ENCODE data around the gene MAD1L1. TPM values are rescaled to one million over a fixed set of nuclear protein-coding genes. Genes with fewer than 3 reads are reported as not detected.

The MAD1L1 gene
- total and polyA plus RNA-seq, 2 of the 4 experiments (the other 2 are of a cell fraction) = 29.0 to 40.9 TPM

DNA sequence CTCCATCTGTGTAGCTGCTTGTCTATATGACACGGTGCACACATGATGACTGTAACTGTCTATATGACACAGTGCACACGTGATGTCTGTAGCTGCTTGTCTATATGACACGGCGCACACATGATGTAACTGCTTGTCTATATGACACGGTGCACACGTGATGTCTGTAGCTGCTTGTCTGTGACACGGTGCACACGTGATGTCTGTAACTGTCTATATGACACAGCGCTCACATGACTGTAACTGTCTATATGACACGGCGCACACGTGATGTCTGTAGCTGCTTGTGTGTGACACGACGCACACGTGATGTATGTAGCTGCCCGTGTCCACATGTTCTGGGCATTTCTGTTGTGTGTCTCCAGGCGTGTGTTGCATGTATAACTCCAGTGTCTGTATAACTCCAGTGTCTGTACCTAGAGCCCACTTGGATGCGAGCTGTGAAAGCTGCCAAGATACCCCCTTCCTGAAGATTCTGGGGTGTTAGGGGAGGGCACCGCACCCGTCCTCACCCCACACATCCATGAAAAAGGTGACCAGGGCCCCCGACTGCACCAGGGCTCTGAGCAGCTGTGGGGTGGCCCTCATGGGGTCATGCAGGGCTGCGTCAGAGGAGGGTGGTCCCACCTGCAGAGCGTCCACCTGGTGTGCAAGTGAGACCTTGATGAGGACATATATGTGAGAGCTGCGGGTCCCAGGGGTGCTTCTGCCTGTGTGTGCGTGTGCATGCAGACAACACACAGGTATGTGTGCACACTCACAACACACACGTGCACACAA, 424.7 kb downstream of the MAD1L1 start:
- no TSS peak for BruUV-seq (replicated peaks)
- no peaks in the 10 kb centered on the region for H3K4me1 ChIP-seq (ENCODE audit: control insufficient read depth, insufficient read depth, low read length)
- no peak overlapping the region for H2BK5ac ChIP-seq (ENCODE audit: low read depth, low read length, poor library complexity, severe bottlenecking)
- intact Hi-C loops (cut with micrococcal nuclease) (no loop called here), dilution Hi-C loops (cut with HindIII; ENCODE audit: low sequenced_read_pairs, unreplicated experiment) (no loop called here), in situ Hi-C loops (cut with MboI; ENCODE audit: low sequenced_read_pairs) (no loop called here)
- 91% methylated on average over 14 of the region's 26 CpGs; no CpG with 5 or more reads in 1 of the 2 experiments for WGBS, 2 experiments (ENCODE audit: extremely low coverage in 2 of 2, insufficient read length in 1 of 2)
- H4K8ac ChIP-seq (ENCODE audit: low read depth in 2 of 2, low read length in 2 of 2) = no peak overlapping the region
- no peaks in the 10 kb centered on the region for H3K36me3 ChIP-seq (ENCODE audit: control insufficient read depth, insufficient read depth, low read length)
- no peak overlapping the region for H3K4me2 ChIP-seq (ENCODE audit: low read depth, low read length)
- no peak overlapping the region for H2AK9ac ChIP-seq (replicated peaks; ENCODE audit: low read depth, low read length, poor library complexity)
- H2AK5ac ChIP-seq (ENCODE audit: low read depth, low read length) = no peak overlapping the region
- no peak overlapping the region for H3K18ac ChIP-seq (ENCODE audit: low read depth, low read length)
- no peak overlapping the region for H3K23ac ChIP-seq (ENCODE audit: low read depth, low read length)
- H3K56ac ChIP-seq (ENCODE audit: extremely low read depth, insufficient read depth, low read length) = no peak overlapping the region; the same call in 1 of the 2 replicates
- H3K4me3 ChIP-seq (ENCODE audit: insufficient read depth, low read depth, low read length) = no peak overlapping the region
- peaks cover 5% of the 10 kb centered on the region; the same call in 1 of the 2 replicates for H3K27me3 ChIP-seq (ENCODE audit: control insufficient read depth, insufficient read depth, low read length)
- TF ChIP-seq, protein P1, sequence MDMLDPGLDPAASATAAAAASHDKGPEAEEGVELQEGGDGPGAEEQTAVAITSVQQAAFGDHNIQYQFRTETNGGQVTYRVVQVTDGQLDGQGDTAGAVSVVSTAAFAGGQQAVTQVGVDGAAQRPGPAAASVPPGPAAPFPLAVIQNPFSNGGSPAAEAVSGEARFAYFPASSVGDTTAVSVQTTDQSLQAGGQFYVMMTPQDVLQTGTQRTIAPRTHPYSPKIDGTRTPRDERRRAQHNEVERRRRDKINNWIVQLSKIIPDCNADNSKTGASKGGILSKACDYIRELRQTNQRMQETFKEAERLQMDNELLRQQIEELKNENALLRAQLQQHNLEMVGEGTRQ (IDR thresholded peaks at IDR 0.05; ENCODE audit: low read depth, low read length) = no peak
- TF ChIP-seq RCOR1 (IDR thresholded peaks at IDR 0.05; ENCODE audit: insufficient replicate concordance, low read length) (no peak), FOS (IDR thresholded peaks at IDR 0.05; ENCODE audit: low read depth, low read length) (no peak), BHLHE40 (IDR thresholded peaks at IDR 0.05; ENCODE audit: low read depth, low read length) (no peak), RFX5 (IDR thresholded peaks at IDR 0.05; ENCODE audit: low read depth, low read length) (no peak), MAZ (IDR thresholded peaks at IDR 0.05; ENCODE audit: borderline replicate concordance, low read depth, low read length) (no peak), MAFK (IDR thresholded peaks at IDR 0.05; ENCODE audit: low read depth, low read length) (no peak), RAD21 (IDR thresholded peaks at IDR 0.05; ENCODE audit: low read length) (no peak), NFE2L2 (IDR thresholded peaks at IDR 0.05; ENCODE audit: low read depth, low read length) (no peak), SMC3 (IDR thresholded peaks at IDR 0.05; ENCODE audit: low read depth, low read length) (no peak)
- TF ChIP-seq, protein P2, sequence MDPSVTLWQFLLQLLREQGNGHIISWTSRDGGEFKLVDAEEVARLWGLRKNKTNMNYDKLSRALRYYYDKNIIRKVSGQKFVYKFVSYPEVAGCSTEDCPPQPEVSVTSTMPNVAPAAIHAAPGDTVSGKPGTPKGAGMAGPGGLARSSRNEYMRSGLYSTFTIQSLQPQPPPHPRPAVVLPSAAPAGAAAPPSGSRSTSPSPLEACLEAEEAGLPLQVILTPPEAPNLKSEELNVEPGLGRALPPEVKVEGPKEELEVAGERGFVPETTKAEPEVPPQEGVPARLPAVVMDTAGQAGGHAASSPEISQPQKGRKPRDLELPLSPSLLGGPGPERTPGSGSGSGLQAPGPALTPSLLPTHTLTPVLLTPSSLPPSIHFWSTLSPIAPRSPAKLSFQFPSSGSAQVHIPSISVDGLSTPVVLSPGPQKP (IDR thresholded peaks at IDR 0.05; ENCODE audit: borderline replicate concordance, low read depth, low read length) = no peak
- ChIA-PET POLR2A (ENCODE audit: unreplicated experiment) (no interaction called here), CTCF (no interaction called here)
- H2BK20ac ChIP-seq (ENCODE audit: low read depth, low read length) = no peak overlapping the region
- no peak overlapping the region for H4K91ac ChIP-seq (ENCODE audit: insufficient read depth, low read depth, low read length)
- ATAC-seq (ENCODE audit: low read depth) = no peak
- no peak overlapping the region for H3K4ac ChIP-seq (ENCODE audit: low read depth, low read length)
- no peaks in the 10 kb centered on the region for H4K20me1 ChIP-seq (ENCODE audit: insufficient read depth, low read length)
- peaks cover 5% of the 10 kb centered on the region for H3K9me1 ChIP-seq (ENCODE audit: insufficient read depth, low read length)
- H2BK15ac ChIP-seq (ENCODE audit: low read depth, low read length) = no peak overlapping the region
- H3K14ac ChIP-seq (replicated peaks; ENCODE audit: low read depth, low read length) = no peak overlapping the region
- H3K9me3 ChIP-seq (ENCODE audit: control insufficient read depth, insufficient read depth, low read length) = no peaks in the 10 kb centered on the region; the same call in 1 of the 2 replicates
- no peak for DNase-seq
- H3K27ac ChIP-seq (ENCODE audit: insufficient read depth, low read length) = no peak overlapping the region
- H2AFZ ChIP-seq (replicated peaks; ENCODE audit: low read length, poor library complexity) = peak overlapping the region; percentile 51
- H2BK120ac ChIP-seq (ENCODE audit: low read depth, low read length) = no peak overlapping the region
- no peaks in the 10 kb centered on the region; a peak in 1 of 4 replicates for H3K79me1 ChIP-seq (ENCODE audit: low read depth in 1 of 2, low read length in 2 of 2)
- no peak overlapping the region for H4K5ac ChIP-seq (ENCODE audit: low read depth, low read length)
- no peak overlapping the region for H3K9ac ChIP-seq (ENCODE audit: low read depth, low read length)
